GM21528 (cell line): ENCODE data around the gene PLPPR1.

Source experiments
- ATAC-seq: cut with Tn5 transposase; IDR thresholded peaks from one replicate; pipeline ENCODE4 v1.9.1; 2021; ENCODE audit warnings: mild to moderate bottlenecking, moderate library complexity; ENCODE audit not compliant: unreplicated experiment, low FRiP score

PLPPR1 gene

DNA sequence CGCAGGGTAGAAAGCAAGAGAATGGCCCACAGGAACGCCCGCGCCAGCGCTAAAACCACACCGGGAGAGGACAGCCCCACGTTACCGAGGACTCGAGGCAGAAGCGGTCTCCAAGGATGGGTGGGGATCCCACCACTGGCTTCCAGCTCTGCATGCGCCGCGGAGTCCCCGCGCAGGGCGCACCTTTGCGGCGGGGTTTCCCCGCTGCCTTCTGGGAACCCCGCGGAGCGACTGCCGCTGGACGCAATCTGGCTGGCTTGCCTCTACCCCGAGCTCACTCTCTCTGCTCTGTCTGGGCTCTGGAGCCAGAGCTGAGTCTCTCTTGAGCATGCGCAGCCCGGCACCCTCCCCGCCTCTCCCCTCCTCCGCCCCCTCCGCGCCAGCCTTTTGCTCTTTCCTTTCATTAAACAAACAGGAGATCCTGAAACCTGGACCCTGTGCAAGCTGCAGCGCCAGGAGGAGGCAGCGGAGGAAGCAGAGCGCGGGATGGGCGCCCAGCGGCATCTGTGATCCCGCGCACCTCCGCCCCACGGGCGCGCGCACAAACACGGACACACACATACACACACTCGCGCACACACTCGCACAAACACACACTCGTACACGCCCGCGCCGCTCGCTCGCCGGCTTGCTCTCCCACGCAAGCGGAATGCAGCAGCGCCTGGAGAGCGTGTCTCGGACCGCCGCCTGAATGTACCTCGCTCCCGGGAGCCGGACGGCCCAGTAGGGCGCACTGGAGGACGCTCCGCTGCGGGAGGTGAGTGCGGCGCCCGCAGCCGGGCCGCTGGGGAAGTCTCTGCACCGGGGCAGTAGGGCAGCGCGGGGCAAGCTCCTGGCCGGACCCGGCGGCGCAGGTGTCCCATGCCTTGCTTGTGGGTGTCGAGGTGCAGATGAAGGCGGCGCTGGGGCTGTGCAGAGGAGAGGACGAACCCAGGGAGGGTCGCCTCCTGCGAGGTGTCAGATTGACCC is at the start of gene PLPPR1:
PLPPR1 (plus strand) TSS at position 382 of the 969 bp plus-strand sequence.
- ATAC-seq: no peak

- no peak for ATAC-seq
Measured at GRCh38 chr9:100989731-100990130, 38.8 kb upstream of the PLPPR1 start.

- ATAC-seq: no peak
Measured at GRCh38 chr9:100990605-100991381, 37.7 kb upstream of the PLPPR1 start.

- no peak for ATAC-seq
Measured at GRCh38 chr9:100992632-100993031, 35.9 kb upstream of the PLPPR1 start.

- no peak for ATAC-seq
Measured at GRCh38 chr9:100999906-101000544, 28.5 kb upstream of the PLPPR1 start.

- ATAC-seq: no peak
Measured at GRCh38 chr9:101005246-101005645, 23.3 kb upstream of the PLPPR1 start.

- no peak for ATAC-seq
Measured at GRCh38 chr9:101014566-101014965, 14.0 kb upstream of the PLPPR1 start.

GRCh38 chr9:101018467-101018866 is 10.1 kb upstream of the PLPPR1 start:
- no peak for ATAC-seq

GRCh38 chr9:101022704-101023103 is 5.8 kb upstream of the PLPPR1 start:
- no peak for ATAC-seq

- ATAC-seq: no peak
Measured at GRCh38 chr9:101025940-101026339, 2.6 kb upstream of the PLPPR1 start.

- no peak for ATAC-seq
Measured at GRCh38 chr9:101026824-101027223, 1.7 kb upstream of the PLPPR1 start.

- ATAC-seq: no peak
Measured at GRCh38 chr9:101027236-101027635, 1.3 kb upstream of the PLPPR1 start.

- ATAC-seq: no peak
Measured at GRCh38 chr9:101027733-101028345, 688 bp upstream of the PLPPR1 start.

DNA sequence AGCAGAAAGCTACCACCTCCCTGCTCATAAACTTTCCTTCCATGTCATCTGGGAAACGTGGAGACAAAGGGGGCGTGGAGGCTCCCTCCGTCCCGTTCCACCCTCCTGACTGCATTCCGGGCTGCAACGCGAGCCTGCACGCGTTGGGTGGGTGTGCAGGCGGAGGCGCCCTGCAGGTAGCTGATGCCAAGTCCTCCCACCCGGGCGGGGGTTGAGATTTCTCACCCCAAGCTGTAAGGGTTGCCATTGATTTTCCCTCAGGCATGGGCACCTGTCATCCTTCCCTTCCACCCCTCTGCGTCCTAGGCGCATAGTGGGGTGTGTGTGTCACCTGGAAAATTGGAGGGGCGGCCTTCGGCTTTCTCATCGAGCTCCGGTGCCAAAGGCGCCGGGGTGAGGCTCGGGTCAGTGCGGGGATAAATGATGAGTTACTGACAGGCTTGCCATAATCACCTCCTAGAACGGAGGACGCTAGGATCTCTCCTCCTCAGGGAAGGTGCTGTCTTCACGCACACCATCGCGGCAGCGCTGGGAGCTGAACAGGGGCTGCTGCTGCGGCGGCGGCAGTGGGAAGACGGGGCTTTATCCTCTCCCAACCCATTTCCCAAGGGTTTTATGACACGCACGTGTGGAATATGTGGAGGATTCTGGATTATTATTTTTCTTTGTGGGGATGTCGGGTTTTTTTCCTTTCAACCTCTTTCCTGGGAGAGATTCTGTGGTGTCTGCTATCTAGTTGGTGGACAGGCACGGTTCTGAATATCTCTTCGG is 973 bp downstream of the PLPPR1 start:
- no peak for ATAC-seq

DNA sequence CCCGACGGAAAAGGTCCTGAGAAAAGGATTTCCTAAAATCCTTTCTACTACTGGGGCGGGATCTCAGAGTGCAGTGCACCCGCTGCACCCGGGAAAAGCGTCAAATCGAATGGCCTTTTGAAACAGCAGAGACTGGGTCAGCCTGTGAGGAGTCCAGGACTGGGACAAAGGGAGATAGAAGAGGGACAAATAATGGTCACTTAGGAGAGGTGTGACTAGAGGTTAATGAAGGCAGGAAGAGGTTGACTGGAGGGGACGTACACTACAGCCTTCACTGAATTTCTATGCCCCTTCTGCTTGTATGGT is 1.5 kb downstream of the PLPPR1 start:
- no peak for ATAC-seq

GRCh38 chr9:101032426-101032825 is 3.9 kb downstream of the PLPPR1 start:
- no peak for ATAC-seq

- ATAC-seq: no peak
Measured at GRCh38 chr9:101034222-101034621, 5.7 kb downstream of the PLPPR1 start.

DNA sequence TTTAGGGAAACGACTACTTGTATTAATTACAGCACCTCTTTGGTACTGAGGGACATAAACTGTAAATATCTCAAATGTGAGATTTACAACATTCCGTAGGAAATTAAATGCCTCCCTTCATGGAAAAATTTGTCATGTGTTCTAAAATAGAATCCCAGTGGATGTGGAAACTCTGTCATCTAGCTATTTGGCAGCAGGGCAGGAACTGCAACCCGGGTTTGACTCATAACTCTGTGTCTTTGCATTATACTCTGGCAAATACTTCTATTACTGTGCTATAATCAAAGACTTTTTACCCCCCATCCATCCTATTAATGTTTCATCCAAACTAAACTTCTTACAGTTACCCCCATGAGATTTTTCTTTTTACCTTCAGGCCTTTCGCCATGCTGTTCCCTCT is 6.6 kb downstream of the PLPPR1 start:
- no peak for ATAC-seq

GRCh38 chr9:101037430-101037829 is 8.9 kb downstream of the PLPPR1 start:
- ATAC-seq: no peak

- ATAC-seq: no peak
Measured at GRCh38 chr9:101038488-101038887, 10.0 kb downstream of the PLPPR1 start.
